Activated naive CD8-positive, alpha-beta T cell treated with anti-CD3 and anti-CD28 coated beads, Interleukin-2, amount 10 ng/mL, durations not matched to agents 7 days and 5 days (primary cell): Measurements from ENCODE around the gene USP21. TPM values are rescaled to one million over a fixed set of nuclear protein-coding genes. Genes with fewer than 3 reads are reported as not detected.
A peak's percentile ranks its signal among the peaks of the same experiment; 100 is the strongest.

Experiments used
- ATAC-seq: fragments of 150-1000 bp; cut with Tn5 transposase; one replicate; pipeline ENCODE4 v1.10.0; 2021; ENCODE audit warnings: low read depth, moderate library complexity
- POLR2A ChIA-PET: fragments of 350-600 bp; sonication (Branson Sonifier 250); formaldehyde crosslinking; loops from one replicate; lab custom pipeline; 2021; ENCODE audit warnings: antibody characterized with exemption; lab: Charles Lee
- DNase-seq: peaks from one replicate; pipeline ENCODE4 v3.0.0; 2021
- H3K27ac Mint-ChIP-seq: one replicate; pipeline ENCODE4 v1.8.0; 2022; ENCODE audit warnings: mild to moderate bottlenecking, mixed read lengths
- H3K27me3 Mint-ChIP-seq: one replicate; pipeline ENCODE4 v1.8.0; 2022; ENCODE audit warnings: mild to moderate bottlenecking, moderate library complexity, mixed read lengths
- H3K36me3 Mint-ChIP-seq: one replicate; pipeline ENCODE4 v1.8.0; 2021; ENCODE audit warnings: mild to moderate bottlenecking, mixed read lengths
- H3K4me1 Mint-ChIP-seq: one replicate; pipeline ENCODE4 v1.8.0; 2021; ENCODE audit warnings: mixed read lengths
- H3K4me3 Mint-ChIP-seq: one replicate; pipeline ENCODE4 v1.8.0; 2022; ENCODE audit warnings: mild to moderate bottlenecking, moderate library complexity, mixed read lengths
- H3K9me3 Mint-ChIP-seq: one replicate; pipeline ENCODE4 v1.8.0; 2021; ENCODE audit warnings: mixed read lengths
- total RNA-seq, 2 experiments: library from RNA; stranded (reverse); gene quantifications; one replicate each; pipeline ENCODE4 v1.2.3, GENCODE V29; 2021

USP21 gene
- total RNA-seq, 2 experiments from 2014 or later = 40.7 to 46.8 TPM

DNA sequence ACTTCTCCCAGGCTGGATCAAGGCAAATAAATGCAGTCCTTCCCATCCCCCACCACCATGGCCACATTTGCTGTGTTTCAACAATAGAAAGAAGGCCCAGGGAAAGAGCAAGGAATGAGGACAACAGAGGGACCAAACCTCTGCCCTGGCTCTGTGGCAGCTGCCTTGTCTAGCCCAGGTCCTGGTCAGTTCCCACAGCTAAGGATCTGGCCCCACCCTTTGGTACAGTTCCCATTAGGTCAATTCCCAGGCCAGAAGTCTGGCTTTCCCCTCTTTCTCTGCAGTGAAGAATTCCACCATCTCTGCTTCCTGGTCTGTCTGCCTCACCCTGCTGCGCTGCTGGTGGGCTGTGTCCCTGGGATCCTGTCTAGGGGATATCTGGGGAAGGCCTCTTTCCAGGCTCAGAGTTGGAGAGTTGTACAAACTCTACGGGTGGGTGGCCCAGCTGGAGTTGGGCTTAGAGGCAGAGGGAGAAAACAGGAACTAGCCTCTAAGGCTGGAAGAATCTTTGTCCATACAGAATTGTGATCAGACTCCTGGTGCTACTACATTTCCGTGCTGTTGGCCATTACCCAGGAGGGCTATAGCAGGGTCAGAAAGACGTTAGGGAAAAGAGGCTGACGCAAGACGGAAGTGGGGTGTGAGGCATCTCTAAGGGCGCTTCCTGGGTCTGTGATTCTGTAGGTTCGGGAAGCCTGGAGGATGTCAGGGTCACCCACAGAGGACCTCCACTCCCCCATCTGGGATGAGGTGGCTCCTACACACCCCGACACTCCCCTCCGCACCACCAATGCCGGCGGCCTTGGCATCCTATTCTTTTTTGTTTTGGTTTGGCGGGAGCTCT is 41.9 kb downstream of the USP21 start:
- DNase-seq = no peak
- no peak for ATAC-seq
- peak overlapping the region; percentile 96 for H3K4me3 Mint-ChIP-seq

GRCh38 chr1:161201836-161202712 is 42.8 kb downstream of the USP21 start, which contains the start of gene NDUFS2:
Gene NDUFS2 (plus strand): TSS chr1:161202367. CDS start chr1:161202386, 19 bp downstream.
- ATAC-seq (peak; percentile 99), DNase-seq (peak; percentile 86)
- Mint-ChIP-seq H3K4me1 (peaks cover 61% of the 10 kb centered on the region), H3K27ac (peak within 1 kb of the TSS; percentile 97), H3K4me3 (peak within 1 kb of the TSS; percentile 96), H3K9me3 (no peaks in the 10 kb centered on the region), H3K27me3 (no peaks in the 10 kb centered on the region), H3K36me3 (peaks cover 21% of the 10 kb centered on the region)
- POLR2A ChIA-PET = interaction anchor here (0.7 to 4.9 kb wide), 22 partner anchors 9 to 188 kb away, joined by 3 to 53 read pairs (median 10); partner anchors contain the start of genes APOA2, B4GALT3, FCER1G and PPOX

More for the DNA sequence above, 41.9 kb downstream of the USP21 start:
- Mint-ChIP-seq H3K36me3 (peaks cover 17% of the 10 kb centered on the region), H3K27me3 (no peaks in the 10 kb centered on the region), H3K9me3 (no peaks in the 10 kb centered on the region), H3K4me1 (peaks cover 60% of the 10 kb centered on the region), H3K27ac (peak overlapping the region; percentile 97)
- POLR2A ChIA-PET = interaction anchor here (0.7 to 4.9 kb wide), 21 partner anchors 8 to 189 kb away, joined by 3 to 53 read pairs (median 11); partner anchors contain the start of genes APOA2, B4GALT3, FCER1G and PPOX

DNA sequence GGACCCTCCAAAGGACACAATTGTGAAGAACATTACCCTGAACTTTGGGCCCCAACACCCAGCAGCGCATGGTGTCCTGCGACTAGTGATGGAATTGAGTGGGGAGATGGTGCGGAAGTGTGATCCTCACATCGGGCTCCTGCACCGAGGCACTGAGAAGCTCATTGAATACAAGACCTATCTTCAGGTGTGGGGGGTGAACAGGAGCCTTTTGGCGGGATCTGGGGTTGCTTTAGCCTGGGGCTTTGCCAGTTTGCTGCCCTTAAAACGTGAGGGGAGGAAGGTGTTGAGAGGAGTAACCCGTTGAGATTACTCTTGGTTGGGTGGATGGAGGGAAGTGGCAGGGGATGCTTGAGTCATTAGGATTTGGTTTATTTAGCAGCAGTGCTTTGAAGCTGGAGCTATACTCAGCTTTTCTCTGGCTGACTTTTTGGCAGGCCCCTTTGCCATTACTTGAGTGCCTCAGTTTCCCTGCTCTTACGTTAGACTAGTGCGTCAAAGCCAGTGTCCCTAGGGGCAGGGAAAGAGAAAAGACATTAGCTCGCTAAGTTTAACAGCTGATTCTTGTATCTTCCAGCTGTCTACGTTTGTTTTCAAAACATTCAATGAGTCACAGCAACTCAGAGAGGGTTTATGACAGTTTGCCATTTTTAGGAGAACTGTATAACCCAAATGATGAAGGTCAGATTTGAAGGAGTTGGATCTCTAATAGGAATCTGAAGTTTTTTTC is 47.3 kb downstream of the USP21 start:
- no peak for ATAC-seq
- H3K27ac Mint-ChIP-seq = peak overlapping the region; percentile 53
- H3K9me3 Mint-ChIP-seq = no peaks in the 10 kb centered on the region
- POLR2A ChIA-PET = interaction anchor here (0.7 to 1.1 kb wide), 3 partner anchors 9 to 24 kb away, joined by 3 read pairs; partner anchors contain the start of gene FCER1G
- H3K4me3 Mint-ChIP-seq = no peak overlapping the region
- H3K27me3 Mint-ChIP-seq = no peaks in the 10 kb centered on the region
- H3K4me1 Mint-ChIP-seq = peaks cover 45% of the 10 kb centered on the region
- peaks cover 32% of the 10 kb centered on the region for H3K36me3 Mint-ChIP-seq
- DNase-seq = no peak

GRCh38 chr1:161207173-161207572 is 47.9 kb downstream of the USP21 start:
- no peak for ATAC-seq
- no peaks in the 10 kb centered on the region for H3K27me3 Mint-ChIP-seq
- no peaks in the 10 kb centered on the region for H3K9me3 Mint-ChIP-seq
- peaks cover 44% of the 10 kb centered on the region for H3K4me1 Mint-ChIP-seq
- peak overlapping the region; percentile 35 for H3K27ac Mint-ChIP-seq
- no peak overlapping the region for H3K4me3 Mint-ChIP-seq
- no peak for DNase-seq
- H3K36me3 Mint-ChIP-seq = peaks cover 36% of the 10 kb centered on the region
- POLR2A ChIA-PET = no interaction called here

DNA sequence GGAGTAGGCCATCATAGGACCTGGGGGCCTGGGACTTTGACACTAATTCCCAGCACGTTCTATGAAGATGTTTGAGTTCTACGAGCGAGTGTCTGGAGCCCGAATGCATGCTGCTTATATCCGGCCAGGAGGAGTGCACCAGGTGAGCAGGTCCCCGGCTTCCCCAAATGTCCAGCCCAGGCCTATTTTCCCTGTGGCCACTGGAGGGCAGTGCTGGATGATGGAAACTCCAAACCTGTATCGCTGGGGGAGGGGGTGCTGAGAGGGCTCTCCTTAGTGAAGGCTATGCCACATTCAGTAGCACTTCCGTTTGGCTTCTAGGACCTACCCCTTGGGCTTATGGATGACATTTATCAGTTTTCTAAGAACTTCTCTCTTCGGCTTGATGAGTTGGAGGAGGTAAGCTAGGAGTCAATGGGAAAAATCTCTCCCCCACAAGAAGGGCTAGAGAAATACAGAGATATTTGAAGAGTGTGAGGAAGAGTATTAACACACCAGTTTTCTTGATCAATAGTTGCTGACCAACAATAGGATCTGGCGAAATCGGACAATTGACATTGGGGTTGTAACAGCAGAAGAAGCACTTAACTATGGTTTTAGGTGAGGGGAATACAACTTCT is 50.6 kb downstream of the USP21 start:
- no peak overlapping the region for H3K4me3 Mint-ChIP-seq
- H3K27ac Mint-ChIP-seq = peak overlapping the region; percentile 47
- H3K9me3 Mint-ChIP-seq = no peaks in the 10 kb centered on the region
- peaks cover 42% of the 10 kb centered on the region for H3K4me1 Mint-ChIP-seq
- peaks cover 46% of the 10 kb centered on the region for H3K36me3 Mint-ChIP-seq
- POLR2A ChIA-PET = interaction anchor here (1.3 kb wide), 1 partner anchor 16 kb away, joined by 6 read pairs; no protein-coding TSS in a partner anchor
- peak; percentile 79 for ATAC-seq
- no peaks in the 10 kb centered on the region for H3K27me3 Mint-ChIP-seq
- DNase-seq = peak; percentile 70

DNA sequence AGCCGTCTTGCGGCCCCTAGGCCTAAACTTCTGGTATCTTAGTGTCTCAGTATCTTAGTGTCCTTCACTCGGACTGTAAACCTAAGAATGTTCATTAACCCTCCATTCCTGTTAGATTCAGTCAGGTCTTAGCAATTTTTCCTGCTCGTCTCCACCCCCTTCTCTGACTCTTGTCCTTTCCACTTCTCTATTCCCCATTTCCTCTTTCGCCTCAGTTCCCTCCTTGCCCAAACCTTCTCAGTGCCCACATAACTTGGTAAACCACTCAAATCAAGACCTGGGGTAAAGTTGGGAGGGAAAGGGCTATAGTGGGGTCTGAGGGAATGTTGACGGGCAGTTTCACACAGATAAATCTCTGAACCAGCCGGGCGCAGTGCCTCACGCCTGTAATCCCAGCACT is 55.1 kb downstream of the USP21 start:
- Mint-ChIP-seq H3K27ac (peak overlapping the region; percentile 72), H3K36me3 (peaks cover 35% of the 10 kb centered on the region), H3K9me3 (no peaks in the 10 kb centered on the region), H3K4me3 (peak overlapping the region; percentile 90), H3K27me3 (no peaks in the 10 kb centered on the region), H3K4me1 (peaks cover 51% of the 10 kb centered on the region)
- DNase-seq (no peak), ATAC-seq (no peak)
- POLR2A ChIA-PET = interaction anchor here (1.3 to 2.5 kb wide), 3 partner anchors 11 to 47 kb away, joined by 3 to 17 read pairs (median 8); partner anchors contain the start of genes NDUFS2 and TOMM40L

DNA sequence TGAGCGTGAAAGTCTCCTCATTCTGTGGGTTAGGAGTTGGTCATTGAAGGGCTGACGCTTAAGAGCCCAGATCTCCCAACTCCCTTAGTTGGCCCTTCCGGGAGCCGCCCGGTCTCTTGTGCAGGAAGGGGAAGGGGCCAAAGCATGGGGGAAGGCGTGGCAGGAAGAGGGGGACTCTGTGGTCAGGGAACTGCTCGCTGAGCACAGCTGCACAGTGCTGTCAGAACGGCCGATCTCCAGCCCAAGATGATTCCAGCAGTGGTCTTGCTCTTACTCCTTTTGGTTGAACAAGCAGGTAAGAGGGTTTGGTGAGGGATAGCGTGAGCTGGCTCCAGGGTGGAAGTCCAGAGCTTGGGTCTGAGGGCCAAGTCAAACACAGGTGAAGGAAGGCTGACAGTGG is 55.8 kb downstream of the USP21 start, which contains the start of gene FCER1G:
Gene FCER1G (plus strand): TSS at position 220 of the 400 bp plus-strand sequence. CDS start 27 bp downstream, at position 247.
- POLR2A ChIA-PET = interaction anchor here (0.6 to 2.5 kb wide), 7 partner anchors 9 to 447 kb away, joined by 3 to 17 read pairs (median 3); partner anchors contain the start of genes NDUFS2 and TOMM40L
- Mint-ChIP-seq H3K27me3 (no peaks in the 10 kb centered on the region), H3K36me3 (peaks cover 32% of the 10 kb centered on the region), H3K9me3 (no peaks in the 10 kb centered on the region), H3K4me3 (peak within 1 kb of the TSS; percentile 90), H3K27ac (peak within 1 kb of the TSS; percentile 92), H3K4me1 (peaks cover 47% of the 10 kb centered on the region)
- peak; percentile 13 for ATAC-seq
- no peak for DNase-seq

Other genes starting within 250 kb of the USP21 start
- not detected for gene ITLN2, start 204.7 kb upstream of the USP21 start, total RNA-seq
- 10 to 100 TPM; 28.5 to 35.9 TPM for gene F11R, start 138.3 kb upstream of the USP21 start, total RNA-seq
- 10 to 100 TPM; 81.7 to 84.9 TPM for gene TSTD1, start 120.5 kb upstream of the USP21 start, total RNA-seq
- gene USF1, start 113.5 kb upstream of the USP21 start, total RNA-seq = 10 to 100 TPM; 93.0 to 96.3 TPM
- gene ARHGAP30, start 89.6 kb upstream of the USP21 start, total RNA-seq = 100 to 1,000 TPM; 260 to 273 TPM
- gene NECTIN4, start 69.9 kb upstream of the USP21 start, total RNA-seq = not detected
- gene KLHDC9, start 61.1 kb upstream of the USP21 start, total RNA-seq = 1 to 10 TPM; 1.2 TPM
- gene PFDN2, start 41.5 kb upstream of the USP21 start, total RNA-seq = 10 to 100 TPM; 54.1 to 62.3 TPM
- gene NIT1, start 41.4 kb upstream of the USP21 start, total RNA-seq = 10 to 100 TPM; 44.7 to 49.3 TPM
- 10 to 100 TPM; 39.8 to 40.3 TPM for gene DEDD, start 26.8 kb upstream of the USP21 start, total RNA-seq
- gene UFC1, start 5.5 kb upstream of the USP21 start, total RNA-seq = 10 to 100 TPM; 95.9 to 98.1 TPM
- gene PPOX, start 6.9 kb downstream of the USP21 start, total RNA-seq = 10 to 100 TPM; 47.0 to 53.0 TPM
- gene B4GALT3, start 18.0 kb downstream of the USP21 start, total RNA-seq = 10 to 100 TPM; 54.5 to 54.8 TPM
- 1 to 10 TPM; 2.5 to 3.5 TPM for gene ADAMTS4, start 39.6 kb downstream of the USP21 start, total RNA-seq
- 10 to 100 TPM; 80.6 to 92.8 TPM for gene NDUFS2, start 42.9 kb downstream of the USP21 start, total RNA-seq
- 10 to 100 TPM; 18.9 to 22.1 TPM for gene FCER1G, start 55.8 kb downstream of the USP21 start, total RNA-seq
- not detected for gene APOA2, start 64.1 kb downstream of the USP21 start, total RNA-seq
- 10 to 100 TPM; 13.7 to 17.4 TPM for gene TOMM40L, start 66.6 kb downstream of the USP21 start, total RNA-seq
- gene NR1I3, start 78.7 kb downstream of the USP21 start, total RNA-seq = not detected
- 1 to 10 TPM in 1 of 2 experiments, under 1 TPM in 1; 0.91 to 1.1 TPM for gene PCP4L1, start 99.2 kb downstream of the USP21 start, total RNA-seq
- gene MPZ, start 150.5 kb downstream of the USP21 start, total RNA-seq = 1 to 10 TPM; 8.4 to 9.5 TPM
- 100 to 1,000 TPM; 148 to 150 TPM for gene SDHC, start 154.9 kb downstream of the USP21 start, total RNA-seq
- not detected for gene CFAP126, start 208.4 kb downstream of the USP21 start, total RNA-seq